GM15510 (cell line): ENCODE measurements around the gene CFD.

ENCODE experiments used
- POLR2A ChIP-seq: IDR thresholded peaks from 3 replicates; pipeline ENCODE4 v1.6.1; 2011; ENCODE audit warnings: borderline replicate concordance; ENCODE audit not compliant: insufficient read length; ENCODE audit errors: extremely low read depth

The CFD gene

GRCh38 chr19:888581-889385, 29.3 kb downstream of the CFD start:
- no peak for TF ChIP-seq POLR2A

GRCh38 chr19:889662-890295, 30.3 kb downstream of the CFD start:
- no peak for TF ChIP-seq POLR2A

GRCh38 chr19:890831-891230, 31.4 kb downstream of the CFD start:
- TF ChIP-seq POLR2A, result no peak

GRCh38 chr19:892243-892893, 32.9 kb downstream of the CFD start:
- TF ChIP-seq POLR2A, result no peak

- TF ChIP-seq POLR2A, result peak; percentile 72
Observed at GRCh38 chr19:892894-893689, 33.6 kb downstream of the CFD start, which contains the start of the genes MED16 and RNU6-9. Gene MED16, minus strand, starts transcription at chr19:893187. Its CDS starts 2,056 bp downstream, at chr19:891131. Gene RNU6-9, plus strand, starts transcription at chr19:893484.

GRCh38 chr19:896434-896833, 37.0 kb downstream of the CFD start:
- TF ChIP-seq POLR2A, result no peak

- TF ChIP-seq POLR2A, result no peak
Observed at GRCh38 chr19:896999-897398, 37.5 kb downstream of the CFD start.

- TF ChIP-seq POLR2A, result no peak
Observed at GRCh38 chr19:897442-898039, 38.1 kb downstream of the CFD start.

- TF ChIP-seq POLR2A, result no peak
Observed at GRCh38 chr19:898663-899062, 39.2 kb downstream of the CFD start.

- no peak for TF ChIP-seq POLR2A
Observed at GRCh38 chr19:899336-900042, 40.0 kb downstream of the CFD start.

GRCh38 chr19:900043-900301, 40.5 kb downstream of the CFD start:
- no peak for TF ChIP-seq POLR2A

- TF ChIP-seq POLR2A, result no peak
Observed at GRCh38 chr19:900302-901111, 41.0 kb downstream of the CFD start.
